B cell (primary cell): ENCODE measurements around the gene WEE1. TPM values are rescaled to one million over a fixed set of nuclear protein-coding genes. Genes with fewer than 3 reads are reported as not detected.

Experiments
- ATAC-seq: fragments of 200-7000 bp; cut with Tn5 transposase; one replicate; pipeline ENCODE4 v1.10.0; 2021; ENCODE audit warnings: low read depth, mild to moderate bottlenecking, moderate number of reproducible peaks, moderate library complexity
- CTCF ChIA-PET: fragments of 350-600 bp; sonication (Branson Sonifier 250); formaldehyde crosslinking; loops from one replicate; lab custom pipeline; 2021; ENCODE audit warnings: antibody characterized with exemption, inconsistent platforms; lab: Charles Lee
- POLR2A ChIA-PET: fragments of 350-600 bp; sonication (Branson Sonifier 250); formaldehyde crosslinking; loops from one replicate; lab custom pipeline; 2021; ENCODE audit warnings: antibody characterized with exemption; lab: Charles Lee
- DNase-seq: peaks from one replicate; pipeline ENCODE4 v3.0.0; 2013
- H2AFZ ChIP-seq: 2 replicates; pipeline ENCODE4 v1.6.1; 2012; ENCODE audit warnings: mild to moderate bottlenecking, low read depth, low read length; ENCODE audit not compliant: insufficient read depth, poor library complexity, severe bottlenecking
- H3K27ac ChIP-seq, 2 donors: 1 replicate in 1 of 2; 2 replicates in 1 of 2; pipeline ENCODE4 v1.5.1; 2012 to 2013; ENCODE audit warnings: low read length in 2 of 2, mild to moderate bottlenecking in 2 of 2, moderate library complexity in 1 of 2
- H3K27me3 ChIP-seq, 4 experiments: fragments of 200-600 bp in 1 of 4; sonication (generic) in 1 of 4; replicated peaks in 1 of 4; 1 replicate in 2 of 4; 2 replicates in 2 of 4; pipeline versions ENCODE4 v1.6.1 to v1.7.0; 2013 to 2016; ENCODE audit warnings: low read length in 3 of 4, mild to moderate bottlenecking in 2 of 4, mixed read lengths in 1 of 4, moderate library complexity in 1 of 4; ENCODE audit not compliant: insufficient read depth in 4 of 4, control insufficient read depth in 3 of 4; ENCODE audit errors: control extremely low read depth in 1 of 4
- H3K36me3 ChIP-seq, 2 experiments: replicated peaks in 1 of 2; 1 replicate in 1 of 2; 2 replicates in 1 of 2; pipeline versions ENCODE4 v1.6.1 to v1.7.1; 2013; ENCODE audit warnings: low read length in 1 of 2; ENCODE audit not compliant: insufficient read depth in 2 of 2, control insufficient read depth in 1 of 2; ENCODE audit errors: control extremely low read depth in 1 of 2, extremely low read depth in 1 of 2
- H3K4me1 ChIP-seq, 2 donors: fragments of 200-600 bp in 1 of 2; sonication (generic) in 1 of 2; 1 replicate in 1 of 2; 2 replicates in 1 of 2; pipeline versions ENCODE4 v1.5.1 to v1.6.1; 2013 to 2017; ENCODE audit warnings: low read length in 2 of 2; ENCODE audit not compliant: control insufficient read depth in 2 of 2, insufficient read depth in 2 of 2
- H3K4me2 ChIP-seq: replicated peaks from 2 replicates; pipeline ENCODE3; 2012; ENCODE audit warnings: mild to moderate bottlenecking, low read depth, low read length; ENCODE audit not compliant: poor library complexity, severe bottlenecking
- H3K4me3 ChIP-seq, 5 experiments: fragments of 200-600 bp in 1 of 5; sonication (generic) in 1 of 5; 1 replicate in 3 of 5; 2 replicates in 2 of 5; pipeline versions ENCODE4 v1.5.1 to v1.7.0; 2011 to 2016; ENCODE audit warnings: low read length in 4 of 5, mild to moderate bottlenecking in 4 of 5, low read depth in 2 of 5, control low read depth in 1 of 5, moderate library complexity in 1 of 5; ENCODE audit not compliant: insufficient read depth in 1 of 5; ENCODE audit errors: control extremely low read depth in 1 of 5, extremely low read depth in 1 of 5
- H3K79me2 ChIP-seq: fragments of 200-600 bp; sonication (generic); one replicate; pipeline ENCODE4 v1.6.0; 2016; ENCODE audit warnings: low read length; ENCODE audit not compliant: control insufficient read depth, insufficient read depth
- H3K9ac ChIP-seq: fragments of 200-600 bp; sonication (generic); 2 replicates; pipeline ENCODE4 v1.6.1; 2017; ENCODE audit warnings: mild to moderate bottlenecking, low read length, moderate library complexity
- H3K9me3 ChIP-seq, 3 donors: one replicate each; pipeline versions ENCODE4 v1.6.1 to v1.7.1; 2013; ENCODE audit warnings: low read length in 2 of 3; ENCODE audit not compliant: control insufficient read depth in 2 of 3, insufficient read depth in 1 of 3; ENCODE audit errors: control extremely low read depth in 1 of 3
- H4K20me1 ChIP-seq: 2 replicates; pipeline ENCODE4 v1.6.0; 2012; ENCODE audit warnings: mild to moderate bottlenecking, low read length; ENCODE audit not compliant: insufficient read depth, control insufficient read depth, poor library complexity, severe bottlenecking
- H3K27ac Mint-ChIP-seq: one replicate; pipeline ENCODE4 v1.8.0; 2021; ENCODE audit warnings: mixed read lengths
- H3K27me3 Mint-ChIP-seq: one replicate; pipeline ENCODE4 v1.8.0; 2021; ENCODE audit warnings: mixed read lengths
- H3K4me1 Mint-ChIP-seq: one replicate; pipeline ENCODE4 v1.8.0; 2021; ENCODE audit warnings: mixed read lengths
- H3K4me3 Mint-ChIP-seq: one replicate; pipeline ENCODE4 v1.8.0; 2021; ENCODE audit warnings: mixed read lengths
- H3K9me3 Mint-ChIP-seq: one replicate; pipeline ENCODE4 v1.8.0; 2022; ENCODE audit warnings: mixed read lengths; ENCODE audit not compliant: insufficient read depth
- EZH2 ChIP-seq: IDR thresholded peaks from 2 replicates; pipeline ENCODE4 v1.6.1; 2012; ENCODE audit warnings: borderline replicate concordance, low read depth, mild to moderate bottlenecking, moderate library complexity, low read length; ENCODE audit not compliant: insufficient read depth, poor library complexity, severe bottlenecking
- WGBS: methylation state at CpG from one replicate; pipeline ENCODE4 v1.1.5; 2013; ENCODE audit warnings: missing lambda C conversion rate; ENCODE audit not compliant: insufficient coverage; 5-methylcytosine and 5-hydroxymethylcytosine counted together
- intact Hi-C: fragments of 100-400 bp; cut with micrococcal nuclease; formaldehyde crosslinking; loops from one replicate; pipeline ENCODE4 v1.10.0; 2022
- polyA plus RNA-seq: library from polyadenylated mRNA; depleted of rRNA; stranded (reverse); fragments of >200 nt; gene quantifications from 2 replicates; pipeline ENCODE4 v1.2.3, GENCODE V29; 2012
- total RNA-seq, 2 donors: library from RNA; stranded (reverse); fragments of 120-200 nt in 1 of 2; gene quantifications; 1 replicate in 1 of 2; 2 replicates in 1 of 2; pipeline versions ENCODE4 v1.2.3 to v1.2.4, GENCODE V29; 2013 to 2022
- TF ChIP-seq, protein P1 (sequence below): fragments of 200-600 bp; IDR thresholded peaks from one replicate; pipeline ENCODE4 v1.8.0; 2022; ENCODE audit warnings: antibody characterized with exemption, mild to moderate bottlenecking

WEE1 gene
- total and polyA plus RNA-seq, 2 donors (not counting 1 experiment from before 2014, with no cell fraction given): 14.7 to 31.3 TPM

- Histone ChIP-seq H3K4me1 (peaks cover 43 to 47% of the 10 kb centered on the region in 2 donors), H3K79me2 (peaks cover 34% of the 10 kb centered on the region), H3K4me3 (peak overlapping the region; percentile 52 to 96 (median 90)), H4K20me1 (no peaks in the 10 kb centered on the region), H3K9ac (peak overlapping the region; percentile 86), H2AFZ (peak overlapping the region; percentile 91), H3K27me3 (no peaks in the 10 kb centered on the region), H3K9me3 (no peaks in the 10 kb centered on the region), H3K36me3 (peaks cover 4 to 14% of the 10 kb centered on the region in 2 experiments), H3K27ac (peak overlapping the region; percentile 36 to 72), H3K4me2 (peak overlapping the region; percentile 93)
- WGBS: under 1% methylated on average over 122 of the region's 122 CpGs
- no peak for ATAC-seq
- Mint-ChIP-seq H3K4me3 (peak overlapping the region; percentile 97), H3K27ac (peak overlapping the region; percentile 94), H3K4me1 (peaks cover 60% of the 10 kb centered on the region), H3K9me3 (no peaks in the 10 kb centered on the region), H3K27me3 (no peaks in the 10 kb centered on the region)
- no peak for TF ChIP-seq EZH2
- TF ChIP-seq, protein P1, sequence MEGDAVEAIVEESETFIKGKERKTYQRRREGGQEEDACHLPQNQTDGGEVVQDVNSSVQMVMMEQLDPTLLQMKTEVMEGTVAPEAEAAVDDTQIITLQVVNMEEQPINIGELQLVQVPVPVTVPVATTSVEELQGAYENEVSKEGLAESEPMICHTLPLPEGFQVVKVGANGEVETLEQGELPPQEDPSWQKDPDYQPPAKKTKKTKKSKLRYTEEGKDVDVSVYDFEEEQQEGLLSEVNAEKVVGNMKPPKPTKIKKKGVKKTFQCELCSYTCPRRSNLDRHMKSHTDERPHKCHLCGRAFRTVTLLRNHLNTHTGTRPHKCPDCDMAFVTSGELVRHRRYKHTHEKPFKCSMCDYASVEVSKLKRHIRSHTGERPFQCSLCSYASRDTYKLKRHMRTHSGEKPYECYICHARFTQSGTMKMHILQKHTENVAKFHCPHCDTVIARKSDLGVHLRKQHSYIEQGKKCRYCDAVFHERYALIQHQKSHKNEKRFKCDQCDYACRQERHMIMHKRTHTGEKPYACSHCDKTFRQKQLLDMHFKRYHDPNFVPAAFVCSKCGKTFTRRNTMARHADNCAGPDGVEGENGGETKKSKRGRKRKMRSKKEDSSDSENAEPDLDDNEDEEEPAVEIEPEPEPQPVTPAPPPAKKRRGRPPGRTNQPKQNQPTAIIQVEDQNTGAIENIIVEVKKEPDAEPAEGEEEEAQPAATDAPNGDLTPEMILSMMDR: no peak
- DNase-seq: no peak
- intact Hi-C loops: loop anchor here (1.0 to 10.0 kb wide), 9 partner anchors 21 to 1283 kb away; partner anchors contain the start of genes ADM, SWAP70 and ZBED5
- POLR2A ChIA-PET: interaction anchor here (0.5 to 2.3 kb wide), 10 partner anchors 27 to 173 kb away, joined by 3 to 12 read pairs (median 4); partner anchors contain the start of genes SWAP70 and ZNF143
- CTCF ChIA-PET: interaction anchor here (0.5 to 5.7 kb wide), 17 partner anchors 10 to 733 kb away, joined by 3 to 55 read pairs (median 4); no protein-coding TSS in a partner anchor
Observed at GRCh38 chr11:9573775-9574621, 528 bp downstream of the WEE1 start.
